Ascending aorta (tissue), 2 donors: ENCODE results near the gene RASSF8. TPM values are rescaled to one million over a fixed set of nuclear protein-coding genes. Genes with fewer than 3 reads are reported as not detected.

Experiments
- DNase-seq, 2 donors: peaks; one replicate each; pipeline ENCODE4 v3.0.0-alpha.2; 2019; ENCODE audit warnings: low spot score in 2 of 2
- H3K27ac ChIP-seq, 2 donors: fragments of 200-600 bp; sonication (generic); one replicate each; pipeline ENCODE4 v1.5.1; 2016 to 2017; ENCODE audit warnings: mild to moderate bottlenecking in 1 of 2
- H3K27me3 ChIP-seq: fragments of 200-600 bp; sonication (generic); one replicate; pipeline ENCODE4 v1.5.1; 2017
- H3K36me3 ChIP-seq, 2 donors: fragments of 200-600 bp; sonication (generic); one replicate each; pipeline ENCODE4 v1.5.1; 2016
- H3K4me1 ChIP-seq, 2 donors: fragments of 200-600 bp; sonication (generic); one replicate each; pipeline ENCODE4 v1.5.1; 2016 to 2017; ENCODE audit warnings: mild to moderate bottlenecking in 1 of 2
- H3K4me3 ChIP-seq, 2 donors: fragments of 200-600 bp; sonication (generic); one replicate each; pipeline ENCODE4 v1.5.1; 2016 to 2017; ENCODE audit warnings: mild to moderate bottlenecking in 1 of 2
- H3K9me3 ChIP-seq, 2 donors: fragments of 200-600 bp; sonication (generic); one replicate each; pipeline ENCODE4 v1.5.1; 2016
- CTCF ChIP-seq, 3 experiments: fragments of 200-600 bp in 2 of 3; fragments of 450-650 bp in 1 of 3; sonication (generic) in 2 of 3; IDR thresholded peaks; one replicate each; pipeline ENCODE4 v1.5.1; 2016 to 2019; ENCODE audit warnings: antibody characterized with exemption in 3 of 3, mild to moderate bottlenecking in 1 of 3, moderate library complexity in 1 of 3
- intact Hi-C: fragments of 100-400 bp; cut with DNase I; formaldehyde crosslinking; loops from one replicate; pipeline ENCODE4 v1.15.1; 2023
- total RNA-seq: library from RNA; depleted of rRNA; stranded (reverse); fragments of >200 nt; gene quantifications from one replicate; pipeline ENCODE4 v1.1.0, GENCODE V29; 2016

Gene RASSF8
- total RNA-seq, 1 donor from 2014 or later, result 92.1 TPM

- Histone ChIP-seq H3K9me3 (no peaks in the 10 kb centered on the region), H3K4me3 (peak overlapping the region in 1 of 2 donors; percentile 6), H3K36me3 (no peaks in the 10 kb centered on the region), H3K4me1 (peaks cover 0 to 53% of the 10 kb centered on the region in 2 donors), H3K27ac (peak overlapping the region; percentile 32 to 38), H3K27me3 (no peaks in the 10 kb centered on the region)
- intact Hi-C loops, result loop anchor here (2.0 to 10.0 kb wide), 4 partner anchors 17 to 775 kb away; partner anchors contain the start of genes KRAS and RASSF8
- no peak for TF ChIP-seq CTCF (IDR thresholded peaks at IDR 0.05)
- no peak for DNase-seq
Measured at GRCh38 chr12:26029736-26030022, 71.2 kb downstream of the RASSF8 start.

- no peak for TF ChIP-seq CTCF (IDR thresholded peaks at IDR 0.05)
- intact Hi-C loops, result no loop called here
- Histone ChIP-seq H3K4me3 (peak overlapping the region in 1 of 2 donors; percentile 8), H3K27me3 (no peaks in the 10 kb centered on the region), H3K27ac (peak overlapping the region in 1 of 2 donors; percentile 38), H3K9me3 (no peaks in the 10 kb centered on the region), H3K36me3 (no peaks in the 10 kb centered on the region), H3K4me1 (peaks cover 0 to 58% of the 10 kb centered on the region in 2 donors)
- DNase-seq, result no peak
Measured at GRCh38 chr12:26030371-26030770, 71.9 kb downstream of the RASSF8 start.

- Histone ChIP-seq H3K4me1 (peaks cover 0 to 58% of the 10 kb centered on the region in 2 donors), H3K9me3 (no peaks in the 10 kb centered on the region), H3K27ac (peak overlapping the region; percentile 43 to 46), H3K36me3 (no peaks in the 10 kb centered on the region), H3K27me3 (no peaks in the 10 kb centered on the region), H3K4me3 (no peak overlapping the region)
- no peak for TF ChIP-seq CTCF (IDR thresholded peaks at IDR 0.05)
- intact Hi-C loops, result no loop called here
- DNase-seq, result no peak
Measured at GRCh38 chr12:26031318-26031717, 72.8 kb downstream of the RASSF8 start.

GRCh38 chr12:26031827-26032226 is 73.3 kb downstream of the RASSF8 start:
- Histone ChIP-seq H3K9me3 (no peaks in the 10 kb centered on the region), H3K27ac (peak overlapping the region; percentile 43 to 46), H3K27me3 (no peaks in the 10 kb centered on the region), H3K4me1 (peaks cover 0 to 58% of the 10 kb centered on the region in 2 donors), H3K36me3 (no peaks in the 10 kb centered on the region), H3K4me3 (no peak overlapping the region)
- no peak for DNase-seq
- intact Hi-C loops, result no loop called here
- TF ChIP-seq CTCF (IDR thresholded peaks at IDR 0.05), result no peak

- DNase-seq, result no peak
- intact Hi-C loops, result no loop called here
- Histone ChIP-seq H3K36me3 (no peaks in the 10 kb centered on the region), H3K4me3 (no peak overlapping the region), H3K4me1 (peaks cover 0 to 61% of the 10 kb centered on the region in 2 donors), H3K27ac (peak overlapping the region; percentile 43 to 46), H3K27me3 (no peaks in the 10 kb centered on the region), H3K9me3 (no peaks in the 10 kb centered on the region)
- TF ChIP-seq CTCF (IDR thresholded peaks at IDR 0.05), result no peak
Measured at GRCh38 chr12:26032290-26032689, 73.8 kb downstream of the RASSF8 start.

- Histone ChIP-seq H3K36me3 (no peaks in the 10 kb centered on the region), H3K4me3 (no peak overlapping the region), H3K27ac (peak overlapping the region; percentile 30 to 43), H3K4me1 (peaks cover 0 to 57% of the 10 kb centered on the region in 2 donors), H3K27me3 (no peaks in the 10 kb centered on the region), H3K9me3 (no peaks in the 10 kb centered on the region)
- DNase-seq, result no peak
- intact Hi-C loops, result no loop called here
- TF ChIP-seq CTCF (IDR thresholded peaks at IDR 0.05), result no peak
Measured at GRCh38 chr12:26032719-26033241, 74.3 kb downstream of the RASSF8 start.
